Measurements from ENCODE around the gene GATAD2A. TPM values are rescaled to one million over a fixed set of nuclear protein-coding genes. Genes with fewer than 3 reads are reported as not detected.

The GATAD2A gene
- total and polyA plus RNA-seq, 2 of the 8 experiments (the other 6 are each of a cell fraction or from before 2014, with no cell fraction given) = 38.4 to 205 TPM

- Histone ChIP-seq H3K79me1 (ENCODE audit: low read depth, low read length) (peaks cover 15% of the 10 kb centered on the region), H3K4ac (replicated peaks; ENCODE audit: insufficient read length, low read depth, low read length) (no peak overlapping the region), H3K4me2 (ENCODE audit: insufficient read depth in 1 of 2, low read depth in 2 of 2, low read length in 2 of 2) (no peak overlapping the region), H3K9me3 (ENCODE audit: insufficient read depth in 2 of 2, low read depth in 1 of 2, low read length in 1 of 2) (no peaks in the 10 kb centered on the region), H3K27me3 (replicated peaks in 1 of 4; ENCODE audit: control insufficient read depth in 3 of 4, extremely low read depth in 1 of 4, insufficient read depth in 3 of 4, low read length in 3 of 4) (no peaks in the 10 kb centered on the region), H3K36me3 (ENCODE audit: control insufficient read depth in 2 of 4, insufficient read depth in 4 of 4, low read length in 3 of 4) (peaks cover 4 to 41% (median 19%) of the 10 kb centered on the region in 4 experiments; a peak in 6 of 8 replicates), H2BK5ac (ENCODE audit: low read depth, low read length) (no peak overlapping the region), H2BK120ac (replicated peaks; ENCODE audit: low read depth, low read length) (no peak overlapping the region), H3K9ac (replicated peaks in 1 of 4; ENCODE audit: extremely low read depth in 1 of 4, low read depth in 3 of 4, low read length in 3 of 4) (no peak overlapping the region), H4K20me1 (replicated peaks in 1 of 2; ENCODE audit: control insufficient read depth in 1 of 2, insufficient read depth in 2 of 2, low read length in 2 of 2) (peaks cover 6 to 25% of the 10 kb centered on the region in 2 experiments), H3K56ac (replicated peaks; ENCODE audit: insufficient read length, low read depth, low read length) (no peak overlapping the region), H3K79me2 (ENCODE audit: control insufficient read depth in 1 of 2, insufficient read depth in 2 of 2, low read length in 2 of 2) (peaks cover 0 to 47% of the 10 kb centered on the region in 2 experiments; a peak in 2 of 4 replicates), H3K23ac (ENCODE audit: insufficient read length) (no peak overlapping the region), H2BK15ac (ENCODE audit: low read length) (no peak overlapping the region), H4K91ac (replicated peaks; ENCODE audit: insufficient read length, low read length) (no peak overlapping the region), H3K4me3 (ENCODE audit: extremely low read depth in 1 of 4, insufficient read depth in 2 of 4, low read depth in 3 of 4, low read length in 4 of 4) (no peak overlapping the region), H3K27ac (ENCODE audit: low read depth, low read length) (no peak overlapping the region), H4K8ac (ENCODE audit: extremely low read depth, insufficient read depth, low read length) (no peak overlapping the region), H4K5ac (ENCODE audit: insufficient read length, low read depth, low read length) (no peak overlapping the region), H2AFZ (ENCODE audit: low read length) (no peak overlapping the region), H3K23me2 (ENCODE audit: low read depth, low read length) (no peaks in the 10 kb centered on the region), H2AK5ac (ENCODE audit: low read depth, low read length) (no peak overlapping the region), H2BK12ac (ENCODE audit: low read depth, low read length) (no peak overlapping the region; the same call in 1 of the 2 replicates), H3K14ac (ENCODE audit: insufficient read length) (no peak overlapping the region), H3K18ac (ENCODE audit: extremely low read depth, low read length) (no peak overlapping the region), H3K4me1 (replicated peaks in 1 of 4; ENCODE audit: control insufficient read depth in 3 of 4, insufficient read depth in 4 of 4, low read length in 3 of 4) (no peaks in the 10 kb centered on the region; a peak in 3 of 7 replicates), H2BK20ac (ENCODE audit: low read length) (no peak overlapping the region)
- WGBS, 2 experiments (ENCODE audit: extremely low coverage in 1 of 2, insufficient coverage in 1 of 2, insufficient read length in 1 of 2, insufficient replicate concordance in 2 of 2, low coverage in 1 of 2, low lambda C conversion rate in 2 of 2, missing lambda C conversion rate in 1 of 2) = 92% methylated on average over 3 of the region's 3 CpGs; no CpG with 5 or more reads in 1 of the 2 experiments
- FAIRE-seq (no peak), DNase-seq (ENCODE audit: low read depth in 1 of 2, low spot score in 2 of 2) (no peak)
- ChIA-PET CTCF (ENCODE audit: partially characterized antibody) (interaction anchor here (2.1 kb wide), 1 partner anchor 32 kb away, joined by 6 read pairs; no protein-coding TSS in a partner anchor), POLR2A (ENCODE audit: partially characterized antibody) (interaction anchor here (0.9 to 3.1 kb wide), 3 partner anchors 9 to 33 kb away, joined by 3 to 13 read pairs (median 4); no protein-coding TSS in a partner anchor)
- TF ChIP-seq CHD2 (IDR thresholded peaks at IDR 0.05; ENCODE audit: low read length) (no peak), RFX5 (IDR thresholded peaks at IDR 0.05; ENCODE audit: borderline replicate concordance, low read depth, low read length) (no peak)
Observed at GRCh38 chr19:19523177-19523576, 117.7 kb downstream of the GATAD2A start.

Data from H1 (cell line).